ENCODE measurements around the gene CRYGN.

DNA sequence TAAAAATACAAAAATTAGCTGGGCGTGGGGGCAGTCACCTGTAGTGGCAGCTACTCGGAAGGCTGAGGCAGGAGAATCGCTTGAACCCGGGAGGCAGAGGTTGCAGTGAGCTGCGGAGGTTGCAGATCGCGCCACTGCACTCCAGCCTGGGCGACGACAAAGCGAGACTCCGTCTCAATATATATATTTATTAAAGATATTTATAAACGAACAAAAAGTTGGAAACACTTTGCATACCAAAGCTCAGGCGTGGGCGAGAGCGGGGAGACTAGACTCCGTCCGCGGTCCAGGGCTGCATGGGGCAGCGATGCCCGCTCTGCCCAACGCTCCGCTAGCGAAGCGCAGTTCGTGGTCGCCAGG lies 7.9 kb upstream of the CRYGN start:
- TF ChIP-seq, protein P1, sequence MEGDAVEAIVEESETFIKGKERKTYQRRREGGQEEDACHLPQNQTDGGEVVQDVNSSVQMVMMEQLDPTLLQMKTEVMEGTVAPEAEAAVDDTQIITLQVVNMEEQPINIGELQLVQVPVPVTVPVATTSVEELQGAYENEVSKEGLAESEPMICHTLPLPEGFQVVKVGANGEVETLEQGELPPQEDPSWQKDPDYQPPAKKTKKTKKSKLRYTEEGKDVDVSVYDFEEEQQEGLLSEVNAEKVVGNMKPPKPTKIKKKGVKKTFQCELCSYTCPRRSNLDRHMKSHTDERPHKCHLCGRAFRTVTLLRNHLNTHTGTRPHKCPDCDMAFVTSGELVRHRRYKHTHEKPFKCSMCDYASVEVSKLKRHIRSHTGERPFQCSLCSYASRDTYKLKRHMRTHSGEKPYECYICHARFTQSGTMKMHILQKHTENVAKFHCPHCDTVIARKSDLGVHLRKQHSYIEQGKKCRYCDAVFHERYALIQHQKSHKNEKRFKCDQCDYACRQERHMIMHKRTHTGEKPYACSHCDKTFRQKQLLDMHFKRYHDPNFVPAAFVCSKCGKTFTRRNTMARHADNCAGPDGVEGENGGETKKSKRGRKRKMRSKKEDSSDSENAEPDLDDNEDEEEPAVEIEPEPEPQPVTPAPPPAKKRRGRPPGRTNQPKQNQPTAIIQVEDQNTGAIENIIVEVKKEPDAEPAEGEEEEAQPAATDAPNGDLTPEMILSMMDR (conservative IDR thresholded peaks at IDR 0.05 in 1 of 2, IDR thresholded peaks at IDR 0.05 in 1 of 2; ENCODE audit: extremely low read depth in 1 of 2, insufficient read depth in 1 of 2, low read depth in 1 of 2, low read length in 2 of 2): no peak
- TF ChIP-seq EZH2 (IDR thresholded peaks at IDR 0.05; ENCODE audit: borderline replicate concordance, low read length): no peak
